ENCODE data around the gene FNBP1.
A peak's percentile ranks its signal among the peaks of the same experiment; 100 is the strongest.

The FNBP1 gene

GRCh38 chr9:129888293-129889121 is 154.5 kb downstream of the FNBP1 start:
- TF ChIP-seq CREB5 (CRISPR knock-in tag; IDR thresholded peaks at IDR 0.05; ENCODE audit: low read depth) = no peak
- no peak for ATAC-seq

DNA sequence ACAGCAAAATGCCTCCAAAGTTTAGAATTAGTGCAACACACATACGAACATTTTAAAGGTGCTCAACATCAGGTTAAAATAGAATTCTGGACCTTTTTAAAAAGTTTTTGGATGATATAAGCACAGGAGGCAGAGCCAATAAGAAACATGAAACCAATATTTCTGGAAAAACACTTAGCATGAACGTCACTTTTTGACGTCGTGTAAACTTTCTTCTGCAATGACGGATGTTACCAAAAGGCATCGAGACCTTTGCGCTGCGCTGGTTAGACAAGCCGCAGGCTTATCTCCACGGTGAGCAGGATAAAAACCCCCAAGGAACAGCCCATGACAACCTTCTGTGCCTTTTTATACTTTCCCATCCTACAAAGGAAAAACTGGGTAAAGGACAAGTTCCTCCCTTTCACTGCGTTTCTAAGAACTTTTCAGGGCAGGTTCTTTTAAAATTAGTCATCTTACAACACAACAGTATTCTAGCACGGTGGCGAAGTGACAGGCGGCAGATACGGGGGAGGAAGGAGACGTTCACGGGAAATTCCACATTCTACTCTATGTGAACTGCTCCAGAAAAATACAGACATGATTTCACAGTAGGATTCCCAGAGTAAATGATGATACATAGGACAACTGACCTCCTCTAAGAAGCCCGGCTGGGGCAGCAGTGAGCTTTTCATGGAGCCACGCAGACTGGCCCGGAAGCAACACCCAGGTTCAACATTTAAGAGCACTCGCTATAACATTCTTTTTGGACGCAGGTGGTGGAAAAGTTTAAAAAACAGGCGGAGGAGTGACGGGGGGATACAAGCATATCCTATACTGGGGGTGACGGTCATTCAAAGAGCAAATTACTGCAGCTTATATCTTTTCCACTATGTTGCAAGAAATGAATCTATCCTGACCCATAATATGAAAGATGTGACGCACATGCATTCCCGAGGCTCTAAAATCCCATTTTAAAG is 155.4 kb downstream of the FNBP1 start:
- ATAC-seq = no peak
- TF ChIP-seq CREB5 (CRISPR knock-in tag; IDR thresholded peaks at IDR 0.05; ENCODE audit: low read depth) (no peak), POU6F1 (CRISPR knock-in tag; IDR thresholded peaks at IDR 0.05; ENCODE audit: borderline replicate concordance, low read depth) (no peak)

GRCh38 chr9:129886226-129887174 is 156.5 kb downstream of the FNBP1 start:
- no peak for ATAC-seq
- no peak for TF ChIP-seq CSDC2 (CRISPR knock-in tag; IDR thresholded peaks at IDR 0.05)
- TF ChIP-seq POU6F1 (CRISPR knock-in tag; IDR thresholded peaks at IDR 0.05; ENCODE audit: borderline replicate concordance, low read depth) = no peak
- no peak for TF ChIP-seq ZNF70 (CRISPR knock-in tag; IDR thresholded peaks at IDR 0.05)
- TF ChIP-seq ISL1 (CRISPR knock-in tag; IDR thresholded peaks at IDR 0.05) = no peak
- TF ChIP-seq, protein P1, sequence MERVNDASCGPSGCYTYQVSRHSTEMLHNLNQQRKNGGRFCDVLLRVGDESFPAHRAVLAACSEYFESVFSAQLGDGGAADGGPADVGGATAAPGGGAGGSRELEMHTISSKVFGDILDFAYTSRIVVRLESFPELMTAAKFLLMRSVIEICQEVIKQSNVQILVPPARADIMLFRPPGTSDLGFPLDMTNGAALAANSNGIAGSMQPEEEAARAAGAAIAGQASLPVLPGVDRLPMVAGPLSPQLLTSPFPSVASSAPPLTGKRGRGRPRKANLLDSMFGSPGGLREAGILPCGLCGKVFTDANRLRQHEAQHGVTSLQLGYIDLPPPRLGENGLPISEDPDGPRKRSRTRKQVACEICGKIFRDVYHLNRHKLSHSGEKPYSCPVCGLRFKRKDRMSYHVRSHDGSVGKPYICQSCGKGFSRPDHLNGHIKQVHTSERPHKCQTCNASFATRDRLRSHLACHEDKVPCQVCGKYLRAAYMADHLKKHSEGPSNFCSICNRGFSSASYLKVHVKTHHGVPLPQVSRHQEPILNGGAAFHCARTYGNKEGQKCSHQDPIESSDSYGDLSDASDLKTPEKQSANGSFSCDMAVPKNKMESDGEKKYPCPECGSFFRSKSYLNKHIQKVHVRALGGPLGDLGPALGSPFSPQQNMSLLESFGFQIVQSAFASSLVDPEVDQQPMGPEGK (CRISPR knock-in tag; IDR thresholded peaks at IDR 0.05; ENCODE audit: borderline replicate concordance) = no peak
- TF ChIP-seq ZFP3 (CRISPR knock-in tag; IDR thresholded peaks at IDR 0.05) = no peak

DNA sequence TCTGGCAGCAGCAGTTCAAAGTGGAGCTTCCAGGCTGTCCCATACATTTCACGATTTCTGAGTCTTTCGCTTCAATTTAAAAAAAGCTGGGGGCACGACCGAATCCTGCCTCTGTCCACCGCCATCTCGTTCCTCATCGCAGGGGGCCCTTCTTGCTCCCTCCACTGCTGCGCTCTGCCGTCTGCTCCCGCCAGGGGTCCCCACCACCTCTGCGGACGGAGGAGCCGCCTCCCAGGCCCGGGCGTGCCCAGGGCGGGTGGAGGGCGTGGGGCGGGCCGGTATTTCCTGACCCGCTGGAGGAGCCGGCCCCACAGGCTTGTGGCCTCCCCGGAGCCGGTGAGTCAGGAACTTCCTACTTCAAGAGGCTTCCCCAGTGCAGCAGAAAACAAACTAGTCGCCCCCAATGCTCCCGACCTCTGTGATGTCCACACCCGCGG is 157.3 kb downstream of the FNBP1 start:
- TF ChIP-seq, protein P1 (CRISPR knock-in tag; IDR thresholded peaks at IDR 0.05; ENCODE audit: borderline replicate concordance) = peak; percentile 50; the same call in 1 of the 2 replicates
- TF ChIP-seq OSR1 (CRISPR knock-in tag; IDR thresholded peaks at IDR 0.05) = no peak
- ATAC-seq = peak; percentile 93

Measured in SK-N-SH treated with all-trans-retinoic acid at 6 μM for 48 hours (cell line).